ENCODE data around the gene MPDZ. TPM values are rescaled to one million over a fixed set of nuclear protein-coding genes. Genes with fewer than 3 reads are reported as not detected.

The MPDZ gene
- 10 to 100 TPM; 34.2 to 53.9 (median 45.1) TPM for total RNA-seq

DNA sequence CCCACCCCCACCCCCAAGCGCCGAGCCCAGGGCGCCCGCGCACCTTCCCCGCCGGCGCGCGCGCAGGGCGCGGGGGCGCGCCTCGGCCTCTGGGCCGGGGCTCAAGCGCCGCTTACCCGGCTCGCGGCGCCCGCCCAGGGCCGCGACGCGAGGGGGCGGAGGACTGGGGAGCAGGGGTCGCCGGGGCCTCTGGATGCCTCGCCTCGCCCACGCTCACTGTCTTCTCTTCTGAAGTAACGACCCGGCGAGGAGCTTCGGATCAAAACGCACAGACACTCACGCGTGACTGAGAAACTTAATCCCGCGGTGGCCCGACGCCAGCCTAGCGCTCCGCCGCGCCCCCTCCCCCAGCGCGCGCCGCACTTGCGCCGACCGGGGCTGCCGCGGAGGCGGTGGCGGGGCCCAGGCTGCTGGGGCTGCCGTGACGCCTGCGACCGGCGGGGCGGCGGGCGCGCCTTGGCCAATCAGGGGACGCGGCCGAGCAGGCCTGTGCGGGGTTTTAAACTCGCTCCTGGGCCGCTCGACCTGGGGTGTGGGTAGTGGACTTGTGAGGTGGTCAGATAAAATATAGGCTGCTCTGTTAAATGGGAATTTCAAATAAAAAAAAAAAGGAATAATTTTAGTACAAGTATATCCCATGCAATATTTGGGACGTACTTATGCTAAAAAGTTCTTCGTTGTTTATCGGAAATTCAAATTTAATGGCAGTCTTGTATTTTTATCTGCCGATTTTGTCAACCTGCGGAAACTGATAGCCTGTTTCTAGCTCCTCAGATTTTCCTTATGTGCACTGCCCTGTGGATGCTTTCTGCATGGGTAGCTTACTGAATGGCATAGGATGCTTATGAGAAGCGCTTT, at the start of gene MPDZ:
TSS of gene MPDZ (minus strand) at position 409 of the 858 bp plus-strand sequence. CDS start 29,377 bp downstream, outside the sequence.
- 11 to 13% methylated on average over 21 to 24 of the region's 82 CpGs for WGBS, 2 donors
- peak within 1 kb of the TSS; percentile 72 to 92 (median 90) for H3K27ac ChIP-seq
- peaks cover 5 to 7% of the 10 kb centered on the region in 2 donors for H3K4me1 ChIP-seq
- peak; percentile 72 to 75 for DNase-seq
- peak in 2 of 6 experiments; percentile 15 to 24 for TF ChIP-seq CTCF (IDR thresholded peaks at IDR 0.05)
- peak in 1 of 2 donors; percentile 62 for TF ChIP-seq POLR2A (IDR thresholded peaks at IDR 0.05)
- peaks cover 2% of the 10 kb centered on the region for H3K9me3 ChIP-seq
- H3K27me3 ChIP-seq = no peaks in the 10 kb centered on the region
- H3K36me3 ChIP-seq = no peaks in the 10 kb centered on the region
- H3K4me3 ChIP-seq (replicated peaks in 1 of 3) = peak within 1 kb of the TSS in 2 of 3 donors; percentile 54 to 77
- intact Hi-C loops (cut with DNase I) = no loop called here

DNA sequence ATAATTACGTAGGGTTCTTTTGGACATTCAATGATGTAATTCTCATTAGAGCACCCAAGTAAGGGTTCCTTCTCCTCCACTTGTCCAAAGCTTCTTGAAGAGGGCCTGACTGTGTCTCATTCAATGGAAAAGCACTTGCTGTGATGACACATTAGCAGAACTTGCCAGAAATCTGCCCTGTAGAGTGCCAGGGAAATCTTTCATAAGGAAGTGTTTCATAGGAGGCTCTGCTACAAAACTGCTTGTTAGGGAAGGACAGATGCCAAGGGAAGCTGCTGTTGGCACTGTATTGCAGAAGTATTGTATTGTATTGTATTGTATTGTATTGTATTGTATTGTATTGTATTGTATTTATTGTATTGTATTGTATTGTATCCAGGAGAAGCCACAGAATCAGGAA, 45.5 kb upstream of the MPDZ start:
- no peak for DNase-seq
- Histone ChIP-seq H3K4me1 (no peaks in the 10 kb centered on the region), H3K27me3 (no peaks in the 10 kb centered on the region), H3K27ac (no peak overlapping the region), H3K9me3 (no peaks in the 10 kb centered on the region), H3K4me3 (replicated peaks in 1 of 3) (no peak overlapping the region), H3K36me3 (no peaks in the 10 kb centered on the region)
- WGBS, 2 donors = 91% methylated on average over 1 of the region's 1 CpG
- TF ChIP-seq POLR2A (IDR thresholded peaks at IDR 0.05) (no peak), CTCF (IDR thresholded peaks at IDR 0.05) (no peak)
- intact Hi-C loops (cut with DNase I) = no loop called here

- no peak overlapping the region for H3K27ac ChIP-seq
- H3K36me3 ChIP-seq = no peaks in the 10 kb centered on the region
- intact Hi-C loops (cut with DNase I) = no loop called here
- no peaks in the 10 kb centered on the region for H3K4me1 ChIP-seq
- no peak for DNase-seq
- no peak overlapping the region for H3K4me3 ChIP-seq (replicated peaks in 1 of 3)
- 91% methylated on average over 29 of the region's 29 CpGs for WGBS, 2 donors
- no peaks in the 10 kb centered on the region for H3K27me3 ChIP-seq
- no peaks in the 10 kb centered on the region for H3K9me3 ChIP-seq
- TF ChIP-seq POLR2A (IDR thresholded peaks at IDR 0.05) (no peak), CTCF (IDR thresholded peaks at IDR 0.05) (no peak)
These were observed 43.5 kb upstream of the MPDZ start for GRCh38 chr9:13322828-13323550.

DNA sequence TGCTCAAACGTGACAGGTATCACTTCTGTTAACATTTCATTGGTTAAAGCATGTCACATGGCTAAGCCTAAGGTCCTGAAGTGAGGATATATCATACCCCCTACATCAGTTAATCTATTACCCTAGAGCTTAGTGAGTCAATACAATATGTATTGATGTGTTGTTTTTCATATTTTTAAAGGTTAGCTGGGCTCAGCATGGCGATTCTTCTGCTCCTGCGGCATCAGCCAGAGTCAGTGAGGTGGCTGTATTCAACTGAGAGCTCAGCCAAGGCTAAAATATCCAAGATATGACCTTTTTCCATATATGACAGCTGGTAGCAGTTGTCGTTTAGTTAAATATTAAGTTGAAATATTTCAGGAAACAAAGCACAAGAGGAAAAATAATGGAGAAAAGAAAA, 38.5 kb upstream of the MPDZ start:
- intact Hi-C loops (cut with DNase I) = no loop called here
- Histone ChIP-seq H3K36me3 (no peaks in the 10 kb centered on the region), H3K27me3 (no peaks in the 10 kb centered on the region), H3K4me1 (no peaks in the 10 kb centered on the region), H3K4me3 (replicated peaks in 1 of 3) (no peak overlapping the region), H3K9me3 (no peaks in the 10 kb centered on the region), H3K27ac (no peak overlapping the region)
- no peak for TF ChIP-seq CTCF (IDR thresholded peaks at IDR 0.05)
- TF ChIP-seq POLR2A (IDR thresholded peaks at IDR 0.05) = no peak
- no peak for DNase-seq
- WGBS, 2 donors = 92 to 93% methylated on average over 4 of the region's 4 CpGs

DNA sequence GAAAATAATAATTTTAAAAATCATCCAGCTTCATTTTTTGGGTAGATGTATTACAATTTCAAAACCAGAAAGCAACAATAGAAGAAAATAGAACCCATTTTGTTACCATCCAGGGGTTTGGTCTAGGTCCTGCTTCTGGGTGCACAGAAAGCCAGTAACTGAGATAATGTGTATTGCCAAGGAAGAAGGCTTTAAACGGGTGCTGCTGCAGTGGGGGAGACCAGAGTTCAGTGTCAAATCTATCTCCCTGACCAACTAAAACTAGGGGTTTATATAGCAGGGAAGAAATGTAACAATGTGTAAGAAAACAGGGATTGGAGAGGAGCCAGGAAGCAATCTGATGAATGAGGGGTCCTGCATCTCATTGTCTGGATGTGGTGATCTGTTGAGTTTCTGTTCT, 17.5 kb upstream of the MPDZ start:
- Histone ChIP-seq H3K27ac (no peak overlapping the region), H3K4me3 (replicated peaks in 1 of 3) (no peak overlapping the region), H3K4me1 (no peaks in the 10 kb centered on the region), H3K9me3 (no peaks in the 10 kb centered on the region), H3K36me3 (no peaks in the 10 kb centered on the region), H3K27me3 (no peaks in the 10 kb centered on the region)
- 78 to 81% methylated on average over 1 of the region's 1 CpG for WGBS, 2 donors
- intact Hi-C loops (cut with DNase I) = no loop called here
- TF ChIP-seq POLR2A (IDR thresholded peaks at IDR 0.05) (no peak), CTCF (IDR thresholded peaks at IDR 0.05) (no peak)
- DNase-seq = no peak

Measured in thyroid gland (tissue), 4 donors.